Measurements from ENCODE around the gene ZNF217. TPM values are rescaled to one million over a fixed set of nuclear protein-coding genes. Genes with fewer than 3 reads are reported as not detected.
A peak's percentile ranks its signal among the peaks of the same experiment; 100 is the strongest.
"Not testable (repeated sequence)": the region's sequence is repeated elsewhere in the genome, so short reads cannot be mapped to it uniquely, and the experiment has no call there.

ZNF217 gene
- total RNA-seq, 1 experiment from 2014 or later, result 210 TPM

GRCh38 chr20:53613748-53614147 lies 20.1 kb upstream of the ZNF217 start:
- H3K27ac ChIP-seq (ENCODE audit: low read length), result peak overlapping the region; percentile 100
- H3K27me3 ChIP-seq (ENCODE audit: control insufficient read depth, insufficient read depth, low read length), result no peaks in the 10 kb centered on the region
- intact Hi-C loops (cut with micrococcal nuclease; ENCODE audit: unreplicated experiment), result no loop called here
- TF ChIP-seq POLR2AphosphoS5 (IDR thresholded peaks at IDR 0.05; ENCODE audit: low read depth, low read length) (no peak), CTCF (IDR thresholded peaks at IDR 0.05) (no peak), REST (IDR thresholded peaks at IDR 0.05; ENCODE audit: insufficient read depth in 1 of 2, low read depth in 2 of 2, low read length in 1 of 2) (no peak), TCF7L2 (IDR thresholded peaks at IDR 0.05; ENCODE audit: low read depth, low read length) (no peak), SIN3A (IDR thresholded peaks at IDR 0.05; ENCODE audit: borderline replicate concordance, insufficient read depth, low read depth, low read length) (no peak)
- ChIA-PET CTCF (no interaction called here), POLR2A (interaction anchor here (0.6 to 1.1 kb wide), 2 partner anchors 19 to 157 kb away, joined by 4 to 6 read pairs; no protein-coding TSS in a partner anchor)
- ATAC-seq (no peak), DNase-seq (ENCODE audit: low read depth, low spot score) (no peak)
- no TSS peak for BruUV-seq (replicated peaks)
- no peaks in the 10 kb centered on the region for H3K36me3 ChIP-seq (ENCODE audit: control insufficient read depth, insufficient read depth, low read length)
- no peaks in the 10 kb centered on the region for H3K9me3 ChIP-seq (ENCODE audit: control insufficient read depth, insufficient read depth, low read depth, low read length)
- peaks cover 51% of the 10 kb centered on the region for H3K4me1 ChIP-seq (ENCODE audit: control insufficient read depth, insufficient read depth, low read length)
- in situ Hi-C loops (cut with HindIII; ENCODE audit: low pct_unique_long_range_greater_than_20kb, low sequenced_read_pairs), result no loop called here
- no peak overlapping the region for H3K4me3 ChIP-seq (ENCODE audit: low read depth in 2 of 2, low read length in 2 of 2)

GRCh38 chr20:53612289-53612688 lies 18.6 kb upstream of the ZNF217 start:
- DNase-seq (ENCODE audit: low read depth, low spot score); intact Hi-C loops (cut with micrococcal nuclease; ENCODE audit: unreplicated experiment); in situ Hi-C loops (cut with HindIII; ENCODE audit: low pct_unique_long_range_greater_than_20kb, low sequenced_read_pairs); H3K36me3 ChIP-seq (ENCODE audit: control insufficient read depth, insufficient read depth, low read length); ATAC-seq; H3K4me3 ChIP-seq (ENCODE audit: low read depth in 2 of 2, low read length in 2 of 2); H3K27me3 ChIP-seq (ENCODE audit: control insufficient read depth, insufficient read depth, low read length); BruUV-seq (replicated peaks); H3K9me3 ChIP-seq (ENCODE audit: control insufficient read depth, insufficient read depth, low read depth, low read length): not testable (repeated sequence)
- Histone ChIP-seq H3K4me1 (ENCODE audit: control insufficient read depth, insufficient read depth, low read length) (peaks cover 49% of the 10 kb centered on the region), H3K27ac (ENCODE audit: low read length) (peak overlapping the region; percentile 100)
- POLR2A ChIA-PET, result interaction anchor here (0.6 to 2.4 kb wide), 6 partner anchors 9 to 124 kb away, joined by 4 to 10 read pairs (median 6); no protein-coding TSS in a partner anchor
- CTCF ChIA-PET, result interaction anchor here (0.7 to 0.9 kb wide), 2 partner anchors 59 to 67 kb away, joined by 3 to 10 read pairs; no protein-coding TSS in a partner anchor

- BruUV-seq (replicated peaks), result no TSS peak
- POLR2A ChIA-PET, result interaction anchor here (1.0 to 2.4 kb wide), 3 partner anchors 10 to 12 kb away, joined by 4 to 10 read pairs (median 5); no protein-coding TSS in a partner anchor
- Histone ChIP-seq H3K27me3 (ENCODE audit: control insufficient read depth, insufficient read depth, low read length) (no peaks in the 10 kb centered on the region), H3K4me3 (ENCODE audit: low read depth in 2 of 2, low read length in 2 of 2) (peak overlapping the region; percentile 3 to 41; a peak in 3 of 4 replicates), H3K36me3 (ENCODE audit: control insufficient read depth, insufficient read depth, low read length) (no peaks in the 10 kb centered on the region), H3K27ac (ENCODE audit: low read length) (peak overlapping the region; percentile 100), H3K4me1 (ENCODE audit: control insufficient read depth, insufficient read depth, low read length) (peaks cover 53% of the 10 kb centered on the region), H3K9me3 (ENCODE audit: control insufficient read depth, insufficient read depth, low read depth, low read length) (no peaks in the 10 kb centered on the region)
- ATAC-seq (peak; percentile 73), DNase-seq (ENCODE audit: low read depth, low spot score) (peak; percentile 90)
- TF ChIP-seq SIN3A (IDR thresholded peaks at IDR 0.05; ENCODE audit: borderline replicate concordance, insufficient read depth, low read depth, low read length) (no peak), CTCF (IDR thresholded peaks at IDR 0.05) (no peak), POLR2AphosphoS5 (IDR thresholded peaks at IDR 0.05; ENCODE audit: low read depth, low read length) (peak; percentile 57), REST (IDR thresholded peaks at IDR 0.05; ENCODE audit: insufficient read depth in 1 of 2, low read depth in 2 of 2, low read length in 1 of 2) (no peak), TCF7L2 (IDR thresholded peaks at IDR 0.05; ENCODE audit: low read depth, low read length) (peak; percentile 62; the same call in 1 of the 2 replicates)
- in situ Hi-C loops (cut with HindIII; ENCODE audit: low pct_unique_long_range_greater_than_20kb, low sequenced_read_pairs) (no loop called here), intact Hi-C loops (cut with micrococcal nuclease; ENCODE audit: unreplicated experiment) (no loop called here)
- CTCF ChIA-PET, result no interaction called here
Measured at GRCh38 chr20:53611449-53611894, 17.8 kb upstream of the ZNF217 start.
